Neural progenitor cell (in vitro differentiated cells): ENCODE measurements around the gene ARHGAP31. TPM values are rescaled to one million over a fixed set of nuclear protein-coding genes. Genes with fewer than 3 reads are reported as not detected.

Source experiments
- DNase-seq: peaks from one replicate; pipeline ENCODE4 v3.0.0-alpha.2; 2016; ENCODE audit warnings: low spot score
- H2AFZ ChIP-seq: fragments of 200-600 bp; sonication (generic); replicated peaks from 2 replicates; pipeline ENCODE4 v1.6.1; 2016; ENCODE audit warnings: antibody characterized with exemption
- H3F3A ChIP-seq: fragments of 200-600 bp; sonication (generic); 2 replicates; pipeline ENCODE4 v1.6.1; 2016; ENCODE audit warnings: antibody characterized with exemption, low read depth
- H3K27ac ChIP-seq: fragments of 200-600 bp; sonication (generic); 2 replicates; pipeline ENCODE4 v1.5.1; 2016; ENCODE audit warnings: mild to moderate bottlenecking
- H3K27me3 ChIP-seq: fragments of 200-600 bp; sonication (generic); 2 replicates; pipeline ENCODE4 v1.6.1; 2016; ENCODE audit warnings: mild to moderate bottlenecking, moderate library complexity
- H3K36me3 ChIP-seq: fragments of 200-600 bp; sonication (generic); 2 replicates; pipeline ENCODE4 v1.5.1; 2016
- H3K4me1 ChIP-seq: fragments of 200-600 bp; sonication (generic); 2 replicates; pipeline ENCODE4 v1.6.1; 2016; ENCODE audit warnings: mixed run types
- H3K4me2 ChIP-seq: fragments of 200-600 bp; sonication (generic); 2 replicates; pipeline ENCODE4 v1.6.1; 2016
- H3K4me3 ChIP-seq: fragments of 200-600 bp; sonication (generic); 2 replicates; pipeline ENCODE4 v1.5.1; 2016
- H3K79me2 ChIP-seq: fragments of 200-600 bp; sonication (generic); 2 replicates; pipeline ENCODE4 v1.6.1; 2016; ENCODE audit warnings: low read depth
- H3K9ac ChIP-seq: fragments of 200-600 bp; sonication (generic); 2 replicates; pipeline ENCODE4 v1.6.1; 2016
- H3K9me3 ChIP-seq: fragments of 200-600 bp; sonication (generic); 2 replicates; pipeline ENCODE4 v1.5.1; 2016; ENCODE audit warnings: low read depth
- H4K20me1 ChIP-seq: fragments of 200-600 bp; sonication (generic); 2 replicates; pipeline ENCODE4 v1.6.1; 2016; ENCODE audit warnings: low read depth
- H3K27ac Mint-ChIP-seq: 3 replicates; pipeline ENCODE4 v1.8.0; 2021; ENCODE audit warnings: mixed read lengths
- H3K27me3 Mint-ChIP-seq: 2 replicates; pipeline ENCODE4 v1.8.0; 2022; ENCODE audit warnings: low read depth, mild to moderate bottlenecking, inconsistent platforms, moderate library complexity, mixed read lengths; ENCODE audit not compliant: insufficient read depth
- H3K36me3 Mint-ChIP-seq: 3 replicates; pipeline ENCODE4 v1.8.0; 2021; ENCODE audit warnings: mixed read lengths
- H3K4me1 Mint-ChIP-seq: 3 replicates; pipeline ENCODE4 v1.8.0; 2021; ENCODE audit warnings: mixed read lengths
- H3K4me3 Mint-ChIP-seq: 3 replicates; pipeline ENCODE4 v1.8.0; 2021; ENCODE audit warnings: mild to moderate bottlenecking, moderate library complexity, mixed read lengths
- H3K9me3 Mint-ChIP-seq: 3 replicates; pipeline ENCODE4 v1.8.0; 2020; ENCODE audit warnings: mixed read lengths
- CTCF ChIP-seq: fragments of 200-600 bp; sonication (generic); IDR thresholded peaks from 2 replicates; pipeline ENCODE4 v1.5.1; 2017; ENCODE audit warnings: antibody characterized with exemption, mild to moderate bottlenecking
- EZH2 ChIP-seq: fragments of 200-600 bp; sonication (generic); IDR thresholded peaks from 2 replicates; pipeline ENCODE4 v1.6.1; 2017; ENCODE audit warnings: antibody characterized with exemption, mild to moderate bottlenecking, moderate library complexity
- EZH2phosphoT487 ChIP-seq: fragments of 200-600 bp; sonication (generic); IDR thresholded peaks from 2 replicates; pipeline ENCODE4 v1.6.1; 2017; ENCODE audit warnings: antibody characterized with exemption
- total RNA-seq: library from RNA; depleted of rRNA; stranded (reverse); fragments of >200 nt; gene quantifications from 2 replicates; pipeline ENCODE4 v1.2.3, GENCODE V29; 2015; ENCODE audit warnings: low replicate concordance

The ARHGAP31 gene
- total RNA-seq, 1 donor from 2014 or later: 0.13 TPM

- H3K4me3 ChIP-seq: peak overlapping the region; percentile 68
- H2AFZ ChIP-seq: peak overlapping the region; percentile 85
- Mint-ChIP-seq H3K4me3 (peak overlapping the region; percentile 86), H3K4me1 (peaks cover 11% of the 10 kb centered on the region), H3K27me3 (peaks cover 3% of the 10 kb centered on the region), H3K9me3 (no peaks in the 10 kb centered on the region), H3K27ac (peak overlapping the region; percentile 76), H3K36me3 (no peaks in the 10 kb centered on the region)
- H3K27ac ChIP-seq: no peak overlapping the region
- H3K4me1 ChIP-seq: peaks cover 4% of the 10 kb centered on the region
- H3K27me3 ChIP-seq: peaks cover 40% of the 10 kb centered on the region
- H3K4me2 ChIP-seq: peak overlapping the region; percentile 91
- H3K9me3 ChIP-seq: no peaks in the 10 kb centered on the region
- H3K9ac ChIP-seq: no peak overlapping the region
- peak; percentile 82 for DNase-seq
- TF ChIP-seq EZH2 (peak; percentile 56), CTCF (peak; percentile 27), EZH2phosphoT487 (no peak)
- H3K79me2 ChIP-seq: no peaks in the 10 kb centered on the region
- peaks cover 5% of the 10 kb centered on the region for H3F3A ChIP-seq
- no peaks in the 10 kb centered on the region for H3K36me3 ChIP-seq
- H4K20me1 ChIP-seq: no peaks in the 10 kb centered on the region
Observed at GRCh38 chr3:119322835-119323722, 28.9 kb downstream of the ARHGAP31 start.

- DNase-seq: no peak
- Mint-ChIP-seq H3K9me3 (no peaks in the 10 kb centered on the region), H3K4me3 (peak overlapping the region; percentile 86), H3K36me3 (no peaks in the 10 kb centered on the region), H3K4me1 (peaks cover 11% of the 10 kb centered on the region), H3K27me3 (peaks cover 3% of the 10 kb centered on the region), H3K27ac (peak overlapping the region; percentile 76)
- H2AFZ ChIP-seq: peak overlapping the region; percentile 85
- no peaks in the 10 kb centered on the region for H3K79me2 ChIP-seq
- no peak overlapping the region for H3K9ac ChIP-seq
- H3K4me2 ChIP-seq: peak overlapping the region; percentile 91
- no peaks in the 10 kb centered on the region for H3K9me3 ChIP-seq
- no peaks in the 10 kb centered on the region for H3K36me3 ChIP-seq
- peaks cover 5% of the 10 kb centered on the region for H3F3A ChIP-seq
- H3K4me3 ChIP-seq: peak overlapping the region; percentile 68
- H3K27ac ChIP-seq: no peak overlapping the region
- H3K27me3 ChIP-seq: peaks cover 40% of the 10 kb centered on the region
- H4K20me1 ChIP-seq: no peaks in the 10 kb centered on the region
- TF ChIP-seq EZH2 (peak; percentile 2), EZH2phosphoT487 (no peak)
- peaks cover 4% of the 10 kb centered on the region for H3K4me1 ChIP-seq
Observed at GRCh38 chr3:119323723-119324085, 29.5 kb downstream of the ARHGAP31 start.

- Histone ChIP-seq H3K27ac (no peak overlapping the region), H3K27me3 (peaks cover 40% of the 10 kb centered on the region), H3K9me3 (no peaks in the 10 kb centered on the region), H3F3A (peaks cover 5% of the 10 kb centered on the region), H2AFZ (no peak overlapping the region), H4K20me1 (no peaks in the 10 kb centered on the region), H3K36me3 (no peaks in the 10 kb centered on the region), H3K79me2 (no peaks in the 10 kb centered on the region), H3K4me3 (no peak overlapping the region), H3K4me1 (peaks cover 12% of the 10 kb centered on the region), H3K4me2 (no peak overlapping the region), H3K9ac (no peak overlapping the region)
- TF ChIP-seq EZH2phosphoT487 (no peak), EZH2 (no peak), CTCF (no peak)
- Mint-ChIP-seq H3K27me3 (peaks cover 3% of the 10 kb centered on the region), H3K36me3 (no peaks in the 10 kb centered on the region), H3K9me3 (no peaks in the 10 kb centered on the region), H3K4me1 (peaks cover 21% of the 10 kb centered on the region), H3K4me3 (no peak overlapping the region), H3K27ac (no peak overlapping the region)
- no peak for DNase-seq
Observed at GRCh38 chr3:119324899-119325298, 30.7 kb downstream of the ARHGAP31 start.

GRCh38 chr3:119326976-119327375, 32.8 kb downstream of the ARHGAP31 start:
- Histone ChIP-seq H3K4me3 (no peak overlapping the region), H3K4me2 (no peak overlapping the region), H3F3A (peaks cover 8% of the 10 kb centered on the region), H3K4me1 (peaks cover 12% of the 10 kb centered on the region), H2AFZ (no peak overlapping the region), H4K20me1 (no peaks in the 10 kb centered on the region), H3K27me3 (peaks cover 35% of the 10 kb centered on the region), H3K9me3 (no peaks in the 10 kb centered on the region), H3K27ac (no peak overlapping the region), H3K9ac (no peak overlapping the region), H3K79me2 (no peaks in the 10 kb centered on the region), H3K36me3 (no peaks in the 10 kb centered on the region)
- H3K36me3 Mint-ChIP-seq: no peaks in the 10 kb centered on the region
- no peak for DNase-seq
- H3K27ac Mint-ChIP-seq: no peak overlapping the region
- H3K4me1 Mint-ChIP-seq: peaks cover 31% of the 10 kb centered on the region
- no peak for TF ChIP-seq EZH2
- no peak for TF ChIP-seq CTCF
- TF ChIP-seq EZH2phosphoT487: no peak
- H3K4me3 Mint-ChIP-seq: no peak overlapping the region
- H3K9me3 Mint-ChIP-seq: no peaks in the 10 kb centered on the region
- H3K27me3 Mint-ChIP-seq: peaks cover 6% of the 10 kb centered on the region
